Astrocyte (in vitro differentiated cells and primary cell): ENCODE data around the gene TOP3B.

Experiments
- EZH2 ChIP-seq: IDR thresholded peaks from 2 replicates; pipeline ENCODE4 v1.6.1; 2012; ENCODE audit warnings: mild to moderate bottlenecking, low read length, inconsistent platforms; ENCODE audit not compliant: insufficient read depth
- TF ChIP-seq, protein P1 (sequence below): IDR thresholded peaks from 2 replicates; pipeline ENCODE4 v1.5.1; 2011; ENCODE audit warnings: low read depth, mild to moderate bottlenecking, inconsistent platforms, low read length, moderate library complexity; ENCODE audit not compliant: insufficient read depth

DNA sequence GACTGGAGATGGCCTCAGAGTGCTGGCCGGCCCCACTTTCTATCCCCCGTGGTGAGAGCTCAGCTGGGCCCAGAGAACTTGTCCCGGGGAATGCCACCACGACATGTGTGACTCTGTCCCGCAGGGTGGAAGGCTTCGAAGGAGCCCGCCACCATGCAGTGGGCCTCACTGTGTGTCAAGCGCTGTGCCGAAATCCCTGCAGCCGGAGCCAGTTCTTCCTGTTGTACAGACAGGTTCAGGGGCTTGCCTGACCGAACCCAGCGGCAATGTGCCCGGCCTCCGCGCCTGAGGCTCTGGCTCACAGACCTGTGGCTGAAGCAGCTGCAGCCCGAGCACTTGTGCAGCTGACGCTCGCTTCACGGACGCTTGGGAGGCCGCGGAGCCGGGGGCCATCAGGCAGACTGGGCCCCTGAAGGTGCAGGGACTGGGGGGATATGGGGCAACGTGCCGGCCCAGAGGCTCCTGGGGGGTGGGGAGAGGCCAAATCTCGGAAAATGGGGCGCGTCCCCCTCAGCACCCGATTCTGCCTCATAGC is 30.6 kb downstream of the TOP3B start:
- TF ChIP-seq EZH2: no peak
- TF ChIP-seq, protein P1, sequence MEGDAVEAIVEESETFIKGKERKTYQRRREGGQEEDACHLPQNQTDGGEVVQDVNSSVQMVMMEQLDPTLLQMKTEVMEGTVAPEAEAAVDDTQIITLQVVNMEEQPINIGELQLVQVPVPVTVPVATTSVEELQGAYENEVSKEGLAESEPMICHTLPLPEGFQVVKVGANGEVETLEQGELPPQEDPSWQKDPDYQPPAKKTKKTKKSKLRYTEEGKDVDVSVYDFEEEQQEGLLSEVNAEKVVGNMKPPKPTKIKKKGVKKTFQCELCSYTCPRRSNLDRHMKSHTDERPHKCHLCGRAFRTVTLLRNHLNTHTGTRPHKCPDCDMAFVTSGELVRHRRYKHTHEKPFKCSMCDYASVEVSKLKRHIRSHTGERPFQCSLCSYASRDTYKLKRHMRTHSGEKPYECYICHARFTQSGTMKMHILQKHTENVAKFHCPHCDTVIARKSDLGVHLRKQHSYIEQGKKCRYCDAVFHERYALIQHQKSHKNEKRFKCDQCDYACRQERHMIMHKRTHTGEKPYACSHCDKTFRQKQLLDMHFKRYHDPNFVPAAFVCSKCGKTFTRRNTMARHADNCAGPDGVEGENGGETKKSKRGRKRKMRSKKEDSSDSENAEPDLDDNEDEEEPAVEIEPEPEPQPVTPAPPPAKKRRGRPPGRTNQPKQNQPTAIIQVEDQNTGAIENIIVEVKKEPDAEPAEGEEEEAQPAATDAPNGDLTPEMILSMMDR: no peak
